Ovary (tissue), 9 donors: ENCODE results near the gene KIAA1614. TPM values are rescaled to one million over a fixed set of nuclear protein-coding genes. Genes with fewer than 3 reads are reported as not detected.

Experiments
- DNase-seq, 5 donors: peaks; one replicate each; pipeline ENCODE4 v3.0.0-alpha.2; 2019 to 2020
- H3K27ac ChIP-seq, 2 donors: fragments of 200-600 bp; one replicate each; pipeline versions ENCODE4 v1.5.1 to v1.8.0; 2019 to 2022
- H3K27me3 ChIP-seq: fragments of 200-600 bp; one replicate; pipeline ENCODE4 v1.8.0; 2022
- H3K36me3 ChIP-seq: fragments of 200-600 bp; sonication (generic); one replicate; pipeline ENCODE4 v1.5.1; 2019
- H3K4me1 ChIP-seq: one replicate; pipeline ENCODE4 v1.8.1; 2013; ENCODE audit warnings: mild to moderate bottlenecking, moderate library complexity; ENCODE audit not compliant: insufficient read depth
- H3K4me3 ChIP-seq: fragments of 200-600 bp; sonication (generic); one replicate; pipeline ENCODE4 v1.5.1; 2017
- H3K9me3 ChIP-seq, 2 donors: fragments of 200-600 bp in 1 of 2; sonication (generic) in 1 of 2; one replicate each; pipeline versions ENCODE4 v1.5.1 to v1.8.1; 2013 to 2019; ENCODE audit warnings: mild to moderate bottlenecking in 1 of 2, moderate library complexity in 1 of 2
- CTCF ChIP-seq, 3 donors: fragments of 450-650 bp in 2 of 3; fragments of 200-600 bp in 1 of 3; IDR thresholded peaks; one replicate each; pipeline versions ENCODE4 v1.5.1 to v1.8.0; 2016 to 2022; ENCODE audit warnings: antibody characterized with exemption in 3 of 3, mild to moderate bottlenecking in 1 of 3
- EP300 ChIP-seq: sonication (generic); formaldehyde crosslinking; IDR thresholded peaks from one replicate; pipeline ENCODE4 v1.6.1; 2017; ENCODE audit warnings: antibody characterized with exemption
- POLR2A ChIP-seq: fragments of 450-650 bp; IDR thresholded peaks from one replicate; pipeline ENCODE4 v1.6.1; 2017; ENCODE audit warnings: antibody characterized with exemption, mild to moderate bottlenecking, moderate library complexity
- WGBS, 3 donors: extraction: QIAGEN DNeasy Blood & Tissue Kit in 1 of 3; methylation state at CpG; one replicate each; pipeline versions ENCODE4 v1.1.5 to v1.1.7; 2013 to 2017; 5-methylcytosine and 5-hydroxymethylcytosine counted together
- intact Hi-C, 4 donors: fragments of 100-400 bp; cut with DNase I; formaldehyde crosslinking; loops; one replicate each; pipeline versions ENCODE4 v1.11.0 to v1.15.1; 2022 to 2023
- polyA plus RNA-seq, 2 donors: library from polyadenylated mRNA; stranded (reverse); fragments of 200-250 nt in 1 of 2; fragments of 350-450 nt in 1 of 2; fragmentation: Illumina TruSeq in 1 of 2; extraction: RNeasy Lipid Tissue Mini Kit (QIAGEN cat#74804) in 1 of 2; gene quantifications; one replicate each; pipeline ENCODE4 v1.2.3, GENCODE V29; 2013 to 2014
- total RNA-seq, 7 donors: library from RNA; depleted of rRNA in 2 of 7; stranded (reverse); fragments of >200 nt in 2 of 7; fragmentation: NEBNext Ultra II Directional in 3 of 7; extraction: Animal tissue kit (Norgen Biotek cat#: 25700) in 3 of 7; gene quantifications; one replicate each; pipeline versions ENCODE4 v1.1.0 to v1.2.4, GENCODE V29; 2016 to 2023
- donor health status: DM: no; HTN: no; CAD: no; lungs with moderate emphysema.
- donor health status: DM: no; HTN: no; CAD: no.
- donor health status: Bipolar disorder and iron deficiency.
- donor health status: DM: yes; HTN: yes; CAD: no.
- donor health status: DM: no; HTN: no; CAD: no.
- donor health status: DM: yes; HTN: yes; CAD: no.

Gene KIAA1614
- total and polyA plus RNA-seq, 9 donors, result 1.1 to 15.1 (median 10.5) TPM

DNA sequence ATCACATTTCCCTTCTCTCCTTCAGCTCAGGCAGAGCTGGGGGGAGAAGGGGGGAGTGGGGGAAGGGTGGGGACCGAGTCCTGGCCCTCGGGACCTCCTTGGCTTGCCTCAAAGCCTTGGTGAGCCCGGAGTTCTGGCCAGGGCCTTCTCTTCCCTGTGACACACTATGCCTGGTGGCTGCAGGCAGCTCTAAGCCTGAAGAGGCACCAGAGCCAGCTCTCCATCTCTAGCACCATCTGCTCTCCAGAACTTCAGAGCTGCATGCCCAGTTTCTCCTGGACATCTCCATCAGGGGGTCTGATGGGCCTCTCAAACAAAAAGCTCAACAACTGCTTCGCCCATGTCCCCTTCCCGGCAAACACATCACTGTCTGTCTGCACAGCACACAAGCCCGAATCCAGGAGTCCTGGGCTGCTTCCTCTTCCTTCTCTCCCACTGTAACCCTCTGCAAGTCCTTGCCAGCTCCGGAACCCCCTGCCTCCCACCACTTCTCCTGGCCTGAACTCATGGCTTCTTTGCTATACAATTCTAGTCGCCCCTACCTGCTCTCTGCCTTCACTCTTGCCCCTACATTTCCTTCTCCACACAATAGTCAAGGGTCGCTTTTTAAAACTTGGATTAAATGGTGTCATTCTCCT lies 26.5 kb downstream of the KIAA1614 start:
- 74 to 85% (median 83%) methylated on average over 9 of the region's 9 CpGs for WGBS, 3 donors
- H3K36me3 ChIP-seq, result no peaks in the 10 kb centered on the region

DNA sequence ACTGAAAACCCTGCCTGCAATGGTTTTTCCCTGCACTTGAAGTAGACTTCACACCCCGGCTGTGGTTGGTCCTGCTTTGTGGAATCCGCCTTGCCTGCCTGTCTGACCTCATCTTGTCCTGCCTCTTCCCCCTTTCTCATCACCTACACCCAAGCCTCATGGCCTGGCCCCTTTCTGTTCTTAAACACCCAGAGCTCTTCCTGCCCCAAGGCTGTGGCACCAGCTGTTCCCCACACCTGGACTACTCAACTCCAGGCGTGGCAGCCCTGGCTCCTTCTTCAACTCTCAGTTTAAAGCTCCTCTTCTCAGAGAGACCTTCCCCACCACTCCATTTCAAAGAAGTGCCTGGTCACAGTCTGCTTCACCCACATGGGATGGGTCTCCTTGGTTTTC lies 27.0 kb downstream of the KIAA1614 start:
- H3K27me3 ChIP-seq, result no peaks in the 10 kb centered on the region
- H3K4me1 ChIP-seq, result no peaks in the 10 kb centered on the region
- intact Hi-C loops, result no loop called here
- TF ChIP-seq CTCF (IDR thresholded peaks at IDR 0.05) (no peak), POLR2A (no peak), EP300 (no peak)
- H3K9me3 ChIP-seq, result no peaks in the 10 kb centered on the region
- no peak overlapping the region for H3K4me3 ChIP-seq
- DNase-seq, result no peak
- WGBS, 3 donors, result 94 to 100% (median 98%) methylated on average over 3 of the region's 3 CpGs
- no peak overlapping the region for H3K27ac ChIP-seq
- H3K36me3 ChIP-seq, result no peaks in the 10 kb centered on the region

More for the DNA sequence above, 26.5 kb downstream of the KIAA1614 start:
- H3K27me3 ChIP-seq, result no peaks in the 10 kb centered on the region
- no peak overlapping the region for H3K4me3 ChIP-seq
- TF ChIP-seq EP300 (no peak), CTCF (IDR thresholded peaks at IDR 0.05) (no peak), POLR2A (no peak)
- intact Hi-C loops, result no loop called here
- no peak for DNase-seq
- H3K4me1 ChIP-seq, result no peaks in the 10 kb centered on the region
- H3K27ac ChIP-seq, result no peak overlapping the region
- no peaks in the 10 kb centered on the region for H3K9me3 ChIP-seq

GRCh38 chr1:180940445-180940844 lies 27.7 kb downstream of the KIAA1614 start:
- Histone ChIP-seq H3K36me3 (no peaks in the 10 kb centered on the region), H3K9me3 (no peaks in the 10 kb centered on the region), H3K27me3 (no peaks in the 10 kb centered on the region), H3K27ac (no peak overlapping the region), H3K4me3 (no peak overlapping the region), H3K4me1 (no peaks in the 10 kb centered on the region)
- TF ChIP-seq CTCF (IDR thresholded peaks at IDR 0.05) (no peak), EP300 (no peak), POLR2A (no peak)
- no peak for DNase-seq
- 89 to 95% (median 92%) methylated on average over 5 of the region's 5 CpGs for WGBS, 3 donors
- intact Hi-C loops, result no loop called here

DNA sequence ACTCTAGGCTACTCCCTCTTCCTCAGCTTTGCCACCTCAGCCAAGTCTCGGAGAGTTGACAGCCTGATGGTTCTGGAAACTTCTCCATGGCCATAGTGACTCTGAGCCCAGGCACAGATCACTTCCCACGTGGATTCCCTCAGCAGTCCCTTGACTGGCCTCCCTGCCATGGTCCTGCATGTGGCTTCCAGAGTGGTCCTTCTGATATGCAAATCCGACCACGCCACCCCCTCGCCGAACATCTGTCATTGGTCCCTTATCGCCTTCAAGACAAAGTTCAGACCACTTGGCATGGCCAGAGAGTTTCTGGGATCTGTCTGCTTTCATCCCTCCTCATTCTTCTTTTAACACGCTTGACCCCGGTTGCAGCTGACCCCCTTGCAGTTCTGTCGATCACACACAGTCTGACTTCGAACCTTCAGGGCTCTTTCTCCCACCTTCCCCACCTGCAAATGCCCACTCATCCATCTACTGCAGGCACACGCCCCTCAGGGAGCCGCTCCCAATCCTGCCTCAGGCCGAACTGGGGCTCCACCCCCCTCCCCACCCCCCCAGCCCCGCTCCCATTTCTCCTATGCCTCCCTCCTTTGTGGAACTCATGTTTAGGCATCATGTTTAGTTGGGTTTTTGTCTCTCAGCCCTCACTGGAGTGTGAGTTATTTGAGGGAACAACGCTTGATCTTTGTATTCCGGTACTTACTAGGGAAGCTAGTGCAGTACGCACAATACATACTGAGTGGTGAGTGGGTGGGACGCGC lies 29.0 kb downstream of the KIAA1614 start:
- 86 to 88% (median 87%) methylated on average over 20 of the region's 20 CpGs for WGBS, 3 donors
- Histone ChIP-seq H3K4me1 (no peaks in the 10 kb centered on the region), H3K9me3 (no peaks in the 10 kb centered on the region), H3K27ac (no peak overlapping the region), H3K36me3 (no peaks in the 10 kb centered on the region), H3K27me3 (no peaks in the 10 kb centered on the region), H3K4me3 (no peak overlapping the region)
- DNase-seq, result no peak
- intact Hi-C loops, result no loop called here
- TF ChIP-seq CTCF (IDR thresholded peaks at IDR 0.05) (no peak), POLR2A (no peak), EP300 (no peak)
